ENCODE measurements around the gene UFSP1. TPM values are rescaled to one million over a fixed set of nuclear protein-coding genes. Genes with fewer than 3 reads are reported as not detected.
"Not testable (repeated sequence)": the region's sequence is repeated elsewhere in the genome, so short reads cannot be mapped to it uniquely, and the experiment has no call there.

The UFSP1 gene
- total and polyA plus RNA-seq, 4 donors, result 1.5 to 6.2 (median 5.5) TPM

GRCh38 chr7:100914879-100915447, 25.4 kb upstream of the UFSP1 start:
- no peak overlapping the region for H3K4me3 ChIP-seq
- no peak for DNase-seq
- H3K9me3 ChIP-seq (ENCODE audit: control insufficient read depth in 4 of 4, insufficient read depth in 3 of 4, low read length in 3 of 4), result no peaks in the 10 kb centered on the region
- TF ChIP-seq CTCF (IDR thresholded peaks at IDR 0.05; ENCODE audit: control extremely low read depth, extremely low read depth), result no peak
- H3K4me1 ChIP-seq (ENCODE audit: control insufficient read depth in 5 of 5, insufficient read depth in 5 of 5, low read length in 5 of 5), result peaks cover 0 to 5% (median 0%) of the 10 kb centered on the region in 5 donors
- no peaks in the 10 kb centered on the region for H3K27me3 ChIP-seq (ENCODE audit: control insufficient read depth in 3 of 3, insufficient read depth in 3 of 3, low read length in 2 of 3)
- peak; percentile 47 for ATAC-seq (ENCODE audit: insufficient read depth, low FRiP score)
- no peak overlapping the region for H3K9ac ChIP-seq (ENCODE audit: insufficient read depth in 1 of 2, low read length in 2 of 2)
- H3K27ac ChIP-seq (ENCODE audit: low read depth in 1 of 2, low read length in 1 of 2), result no peak overlapping the region
- 67 to 80% methylated on average over 8 of the region's 8 CpGs for WGBS, 2 donors
- no peaks in the 10 kb centered on the region for H3K36me3 ChIP-seq (ENCODE audit: control insufficient read depth in 4 of 4, insufficient read depth in 4 of 4, low read length in 4 of 4)

- TF ChIP-seq CTCF (IDR thresholded peaks at IDR 0.05; ENCODE audit: control extremely low read depth, extremely low read depth), result no peak
- DNase-seq, result no peak
- H3K36me3 ChIP-seq (ENCODE audit: control insufficient read depth in 4 of 4, insufficient read depth in 4 of 4, low read length in 4 of 4), result no peaks in the 10 kb centered on the region
- H3K9ac ChIP-seq (ENCODE audit: insufficient read depth in 1 of 2, low read length in 2 of 2), result no peak overlapping the region
- WGBS, 2 donors, result 82 to 91% methylated on average over 15 of the region's 15 CpGs
- no peaks in the 10 kb centered on the region for H3K9me3 ChIP-seq (ENCODE audit: control insufficient read depth in 4 of 4, insufficient read depth in 3 of 4, low read length in 3 of 4)
- no peak overlapping the region for H3K27ac ChIP-seq (ENCODE audit: low read depth in 1 of 2, low read length in 1 of 2)
- H3K4me1 ChIP-seq (ENCODE audit: control insufficient read depth in 5 of 5, insufficient read depth in 5 of 5, low read length in 5 of 5), result peaks cover 0 to 5% (median 0%) of the 10 kb centered on the region in 5 donors
- ATAC-seq (ENCODE audit: insufficient read depth, low FRiP score), result no peak
- H3K4me3 ChIP-seq, result no peak overlapping the region
- H3K27me3 ChIP-seq (ENCODE audit: control insufficient read depth in 3 of 3, insufficient read depth in 3 of 3, low read length in 2 of 3), result no peaks in the 10 kb centered on the region
These were observed 24.8 kb upstream of the UFSP1 start for GRCh38 chr7:100914208-100914878.

GRCh38 chr7:100911484-100911883, 22.0 kb upstream of the UFSP1 start:
- DNase-seq (no peak), ATAC-seq (ENCODE audit: insufficient read depth, low FRiP score) (no peak)
- WGBS, 2 donors, result 89 to 90% methylated on average over 3 of the region's 3 CpGs

GRCh38 chr7:100910443-100910842, 20.9 kb upstream of the UFSP1 start:
- not testable (repeated sequence) for H3K9me3 ChIP-seq (ENCODE audit: control insufficient read depth in 4 of 4, insufficient read depth in 3 of 4, low read length in 3 of 4); H3K27ac ChIP-seq (ENCODE audit: low read depth in 1 of 2, low read length in 1 of 2); DNase-seq; ATAC-seq (ENCODE audit: insufficient read depth, low FRiP score); H3K4me1 ChIP-seq (ENCODE audit: control insufficient read depth in 5 of 5, insufficient read depth in 5 of 5, low read length in 5 of 5); H3K4me3 ChIP-seq; H3K27me3 ChIP-seq (ENCODE audit: control insufficient read depth in 3 of 3, insufficient read depth in 3 of 3, low read length in 2 of 3); H3K36me3 ChIP-seq (ENCODE audit: control insufficient read depth in 4 of 4, insufficient read depth in 4 of 4, low read length in 4 of 4); H3K9ac ChIP-seq (ENCODE audit: insufficient read depth in 1 of 2, low read length in 2 of 2)
- WGBS, 2 donors, result 47 to 71% methylated on average over 6 to 7 of the region's 7 CpGs

More at GRCh38 chr7:100911484-100911883, 22.0 kb upstream of the UFSP1 start:
- Histone ChIP-seq H3K27ac (ENCODE audit: low read depth in 1 of 2, low read length in 1 of 2) (no peak overlapping the region), H3K4me1 (ENCODE audit: control insufficient read depth in 5 of 5, insufficient read depth in 5 of 5, low read length in 5 of 5) (peaks cover 0 to 3% (median 0%) of the 10 kb centered on the region in 5 donors), H3K9ac (ENCODE audit: insufficient read depth in 1 of 2, low read length in 2 of 2) (no peak overlapping the region), H3K36me3 (ENCODE audit: control insufficient read depth in 4 of 4, insufficient read depth in 4 of 4, low read length in 4 of 4) (no peaks in the 10 kb centered on the region), H3K9me3 (ENCODE audit: control insufficient read depth in 4 of 4, insufficient read depth in 3 of 4, low read length in 3 of 4) (peaks cover 0 to 3% (median 0%) of the 10 kb centered on the region in 4 donors), H3K4me3 (no peak overlapping the region), H3K27me3 (ENCODE audit: control insufficient read depth in 3 of 3, insufficient read depth in 3 of 3, low read length in 2 of 3) (no peaks in the 10 kb centered on the region)
- TF ChIP-seq CTCF (IDR thresholded peaks at IDR 0.05; ENCODE audit: control extremely low read depth, extremely low read depth), result no peak

Data from lung (tissue), 12 donors.